Activated T-helper 1 cell treated with anti-CD3 and anti-CD28 coated beads, Interleukin-2, amount 50 U/mL, for 16 hours (primary cell): ENCODE results near the gene WDR90.
A peak's percentile ranks its signal among the peaks of the same experiment; 100 is the strongest.

Experiments used
- DNase-seq, 2 donors: peaks; one replicate each; pipeline ENCODE4 v3.0.0-alpha.2; 2020; ENCODE audit warnings: low read depth in 1 of 2, low spot score in 1 of 2

The WDR90 gene

GRCh38 chr16:637081-638018 is 11.8 kb upstream of the WDR90 start:
- peak; percentile 78 to 79 for DNase-seq

- no peak for DNase-seq
These were observed 11.1 kb upstream of the WDR90 start for GRCh38 chr16:638034-638543.

- DNase-seq = no peak
These were observed 10.3 kb upstream of the WDR90 start for GRCh38 chr16:638836-639235.

DNA sequence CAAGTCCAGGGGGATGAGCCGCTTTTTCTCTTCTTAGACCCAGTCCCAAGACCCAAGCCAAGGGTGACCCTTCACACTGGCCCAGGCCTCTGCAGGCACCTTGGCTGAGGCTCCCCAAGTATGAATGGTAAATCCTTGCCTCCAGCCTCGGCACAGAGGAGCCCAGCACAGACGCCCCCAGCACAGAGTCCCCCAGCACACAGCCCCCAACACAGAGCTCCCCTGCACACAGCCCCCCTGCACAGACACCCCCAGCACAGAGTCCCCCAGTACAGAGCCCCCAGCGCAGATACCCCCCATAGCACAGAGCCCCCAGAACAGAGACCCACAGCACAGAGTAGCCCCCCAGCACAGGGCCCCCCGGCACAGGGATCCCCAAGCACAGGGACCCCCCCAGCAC is 8.6 kb upstream of the WDR90 start:
- DNase-seq = no peak

DNA sequence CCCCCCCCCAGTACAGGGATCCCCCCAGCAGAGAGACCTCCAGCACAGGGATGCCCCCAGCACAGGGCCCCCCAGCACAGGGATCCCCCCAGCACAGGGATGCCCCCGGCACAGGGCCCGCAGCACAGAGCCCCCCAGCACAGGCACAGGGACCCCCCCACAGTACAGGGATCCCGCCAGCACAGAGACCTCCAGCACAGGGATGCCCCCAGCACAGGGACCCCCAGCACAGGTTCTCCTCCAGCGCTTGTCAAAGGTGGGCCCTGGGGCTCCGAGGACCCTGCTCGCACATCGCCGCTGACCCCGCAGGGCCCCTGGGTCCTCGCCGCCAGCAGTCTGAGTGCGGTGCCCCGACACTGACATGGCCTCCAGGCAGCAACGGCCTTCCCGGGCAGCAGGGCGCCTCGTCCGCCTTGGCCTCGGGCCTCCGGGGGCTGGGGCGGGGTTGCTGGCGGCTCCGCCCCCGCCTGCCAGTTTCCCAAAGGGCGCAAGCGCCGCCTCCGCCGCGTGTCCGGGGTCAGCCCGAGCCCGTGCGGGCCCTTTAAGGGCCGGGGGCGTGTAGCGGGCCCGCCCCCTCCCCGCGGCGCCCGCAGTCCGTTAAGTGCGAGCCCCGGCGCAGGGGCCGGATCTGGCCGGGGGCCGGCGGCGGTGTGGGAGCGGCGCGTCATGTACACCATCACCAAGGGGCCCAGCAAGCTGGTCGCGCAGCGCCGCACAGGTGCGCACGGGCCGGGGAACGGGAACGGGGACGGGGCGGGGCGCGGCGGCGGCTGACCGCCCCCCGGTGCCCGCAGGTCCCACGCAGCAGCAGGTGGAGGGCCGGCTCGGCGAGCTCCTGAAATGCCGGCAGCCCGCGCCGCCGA is 7.6 kb upstream of the WDR90 start, which contains the start of gene MCRIP2:
Gene MCRIP2, plus strand, starts transcription at position 503 of the 863 bp plus-strand sequence. Its CDS starts 164 bp downstream, at position 667.
- DNase-seq = peak in 1 of 2 donors; percentile 56

DNA sequence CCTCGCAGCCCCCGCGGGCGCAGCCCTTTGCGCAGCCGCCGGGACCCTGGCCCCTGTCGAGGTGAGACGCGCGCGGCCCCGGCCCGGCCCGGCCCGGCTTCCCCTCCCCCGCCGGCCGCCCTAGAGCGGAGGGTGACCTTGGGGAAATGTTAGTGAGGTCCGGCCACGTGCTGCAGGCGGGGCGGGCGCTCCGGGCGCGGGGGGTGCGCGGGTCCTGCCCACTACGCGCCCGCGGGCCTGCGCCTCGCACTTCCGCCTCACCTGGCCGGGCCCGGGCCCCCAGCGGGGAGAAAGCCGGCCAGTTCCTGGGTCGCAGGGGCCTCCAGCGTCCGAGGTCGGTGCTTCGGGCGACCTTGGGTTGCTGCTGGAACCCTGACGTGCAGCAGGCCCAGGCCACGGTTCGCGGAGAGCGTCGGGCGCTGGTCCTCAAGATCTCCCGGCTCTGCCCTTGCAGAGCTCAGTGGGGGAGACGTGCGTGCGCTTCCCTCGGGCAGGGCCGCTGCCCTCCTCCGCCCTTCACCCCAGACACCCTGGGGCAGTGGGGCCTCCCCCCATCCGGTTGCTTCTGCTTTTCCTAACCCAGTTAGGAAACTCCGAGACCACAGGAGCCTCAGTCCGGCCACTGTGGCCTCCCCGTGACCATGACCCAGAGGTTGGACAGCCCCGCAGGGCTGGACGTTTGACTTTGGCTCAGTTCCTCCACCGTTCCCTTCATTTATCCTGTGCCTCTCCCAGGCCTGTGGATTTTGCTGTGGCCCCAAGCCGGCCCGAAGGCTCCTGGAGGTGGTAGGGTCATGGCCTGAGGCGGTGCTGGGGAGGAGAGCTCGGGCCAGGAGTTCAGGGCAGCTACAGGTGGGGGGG is 6.7 kb upstream of the WDR90 start:
- no peak for DNase-seq

DNA sequence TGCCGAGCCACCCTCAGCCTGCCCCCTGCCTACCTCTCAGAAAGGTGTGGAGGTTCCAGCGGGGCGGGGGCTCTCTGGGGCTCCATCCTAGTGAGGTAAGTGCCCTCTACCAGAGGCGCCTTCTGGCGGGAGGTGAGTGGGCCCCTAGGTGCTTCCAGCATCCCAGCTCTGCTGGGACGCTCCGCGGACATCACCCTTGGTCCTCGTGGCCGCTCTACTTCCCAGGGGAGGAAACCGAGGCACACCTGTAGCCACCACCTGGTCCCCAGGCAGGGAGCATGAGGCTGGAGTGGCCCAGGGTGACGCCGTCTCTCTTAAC is 6.2 kb upstream of the WDR90 start:
- DNase-seq = no peak

GRCh38 chr16:644556-644955 is 4.6 kb upstream of the WDR90 start:
- DNase-seq = no peak

- DNase-seq = no peak
These were observed 3.1 kb upstream of the WDR90 start for GRCh38 chr16:645852-646678.

DNA sequence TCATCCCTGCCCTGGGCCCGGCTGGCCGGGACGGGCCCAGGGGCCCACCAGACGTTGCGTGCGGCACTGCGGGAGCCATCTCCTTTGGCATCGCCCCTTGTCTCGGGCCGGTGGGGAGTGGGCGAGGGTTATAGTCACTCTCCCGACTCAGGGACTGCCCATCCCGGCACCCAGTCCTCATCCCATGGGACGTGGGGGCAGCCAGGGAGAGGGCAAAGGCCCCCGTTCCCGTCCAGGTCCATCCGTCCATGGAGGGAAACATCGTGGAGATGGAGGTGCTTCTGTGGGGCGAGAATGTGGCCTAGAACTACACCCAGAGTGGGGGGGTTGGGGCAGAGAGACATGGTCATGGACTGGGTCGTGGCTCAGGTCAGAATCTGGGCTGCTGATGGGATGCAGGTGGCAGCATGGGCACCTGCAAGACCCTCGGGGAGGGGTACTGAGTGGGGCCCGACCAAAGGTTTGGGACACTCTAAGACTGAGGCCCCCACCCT is 2.4 kb upstream of the WDR90 start:
- DNase-seq = no peak

- no peak for DNase-seq
These were observed 1.8 kb upstream of the WDR90 start for GRCh38 chr16:647173-647902.

DNA sequence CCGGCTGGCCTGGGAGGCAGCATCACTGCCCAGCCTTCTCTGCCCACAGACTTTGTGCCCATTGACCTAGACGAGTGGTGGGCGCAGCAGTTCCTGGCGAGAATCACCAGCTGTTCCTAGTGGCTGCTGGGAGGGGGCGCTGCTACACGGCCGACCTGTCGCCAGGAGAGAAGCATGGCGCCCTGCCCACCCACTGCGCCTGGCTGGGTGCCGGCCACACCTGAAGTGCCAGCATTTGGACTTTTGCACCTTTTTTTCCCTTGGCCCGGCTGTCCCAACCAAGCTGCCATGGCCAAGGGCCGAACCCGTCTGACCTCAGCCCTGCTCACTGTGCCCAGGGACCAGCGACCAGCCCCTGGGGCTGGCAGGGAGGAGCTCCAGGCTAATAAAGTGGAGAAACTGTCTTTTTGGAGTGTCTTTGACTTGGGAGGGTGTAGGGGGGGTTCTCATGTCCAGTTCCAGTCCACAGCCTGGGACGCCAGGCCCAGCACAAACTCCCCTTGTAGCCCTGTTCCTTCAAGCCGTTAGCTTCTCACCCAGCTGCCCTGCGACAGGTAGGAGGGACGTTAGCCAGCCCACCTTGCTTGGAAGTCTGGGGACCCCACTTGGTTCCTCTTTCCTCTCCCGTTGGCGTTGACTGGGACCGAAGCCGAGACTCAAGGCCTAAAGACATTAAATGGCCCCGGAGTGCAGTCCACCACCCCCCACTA is 939 bp upstream of the WDR90 start:
- DNase-seq = no peak

GRCh38 chr16:649631-650030 is 466 bp downstream of the WDR90 start:
- no peak for DNase-seq

DNA sequence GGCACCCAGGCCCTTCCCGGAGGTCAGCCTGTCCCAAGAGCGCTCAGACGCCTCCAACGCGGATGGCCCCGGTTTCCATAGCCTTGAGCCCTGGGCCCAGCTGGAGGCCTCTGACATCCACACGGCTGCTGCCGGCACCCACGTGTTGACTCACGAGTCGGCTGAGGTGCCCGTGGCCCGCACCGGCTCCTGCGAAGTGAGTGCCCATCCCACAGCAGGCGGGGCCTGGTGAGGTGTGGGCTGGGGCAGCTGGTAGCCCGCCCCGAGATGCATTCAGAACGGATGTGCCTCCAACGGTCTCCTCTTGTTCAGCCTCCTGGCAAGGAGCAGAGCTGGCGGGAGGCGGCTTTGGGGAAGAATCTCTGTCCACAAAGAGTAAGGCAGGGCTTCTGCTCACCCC is 2.7 kb downstream of the WDR90 start:
- DNase-seq = no peak

DNA sequence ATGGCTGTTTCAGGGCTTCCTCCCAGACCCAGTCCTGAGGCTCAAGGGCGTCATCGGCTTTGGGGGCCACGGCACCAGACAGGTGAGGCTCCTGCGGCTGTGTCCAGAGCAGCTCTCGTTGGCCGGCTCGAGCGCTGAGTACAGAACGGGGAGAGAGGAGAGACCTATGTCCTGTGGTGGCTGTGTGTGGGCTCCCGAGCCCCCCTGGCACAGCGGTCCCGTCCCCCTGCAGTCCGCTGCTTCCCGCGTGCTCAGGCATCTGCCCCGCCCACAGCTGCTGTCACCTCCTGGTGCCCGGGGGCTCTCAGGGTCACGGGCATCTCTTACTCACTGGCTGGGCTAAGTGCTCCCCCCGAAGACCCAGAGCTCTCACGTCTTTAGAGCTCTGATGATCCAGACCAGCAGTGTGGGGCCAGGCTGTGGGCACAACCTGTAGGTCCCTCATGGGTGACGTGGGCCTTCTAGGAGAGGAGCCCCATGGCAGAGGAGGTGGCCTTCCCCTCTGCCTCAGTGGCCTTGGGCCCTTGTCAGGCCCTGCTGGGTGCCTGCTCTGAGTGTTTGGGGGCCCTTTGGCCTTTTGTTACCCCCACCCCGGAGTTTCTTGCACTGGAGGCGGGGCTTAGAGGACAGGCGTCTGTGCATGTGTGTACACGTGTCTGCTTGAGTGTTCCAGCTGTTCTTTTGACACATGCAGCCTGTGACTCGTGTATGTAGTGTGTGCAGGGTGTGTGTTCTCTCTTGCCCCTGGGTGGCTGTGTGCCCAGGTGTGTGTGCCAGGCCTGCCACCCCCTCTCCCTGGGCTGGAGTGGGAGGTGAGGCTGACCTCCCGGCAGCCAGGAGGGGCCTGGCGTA is 3.5 kb downstream of the WDR90 start:
- DNase-seq = no peak

DNA sequence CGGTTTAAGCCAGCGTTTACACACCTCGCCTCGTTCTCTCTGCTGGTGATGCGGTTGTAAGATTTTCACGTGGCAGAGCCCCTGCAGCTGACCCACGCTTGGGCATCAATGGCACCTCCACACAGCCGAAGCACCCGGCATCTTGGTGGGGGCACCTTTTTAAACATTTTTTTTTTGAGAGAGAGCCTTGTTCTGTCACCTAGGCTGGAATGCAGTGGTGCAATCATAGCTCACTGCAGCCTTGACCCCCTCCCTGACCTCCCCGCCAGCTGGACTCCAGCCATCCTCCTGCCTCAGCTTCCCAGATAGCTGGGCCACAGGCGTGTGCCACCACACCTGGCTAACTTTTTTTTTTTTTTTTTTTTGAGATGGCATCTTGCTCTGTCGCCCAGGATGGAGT is 4.9 kb downstream of the WDR90 start:
- no peak for DNase-seq

DNA sequence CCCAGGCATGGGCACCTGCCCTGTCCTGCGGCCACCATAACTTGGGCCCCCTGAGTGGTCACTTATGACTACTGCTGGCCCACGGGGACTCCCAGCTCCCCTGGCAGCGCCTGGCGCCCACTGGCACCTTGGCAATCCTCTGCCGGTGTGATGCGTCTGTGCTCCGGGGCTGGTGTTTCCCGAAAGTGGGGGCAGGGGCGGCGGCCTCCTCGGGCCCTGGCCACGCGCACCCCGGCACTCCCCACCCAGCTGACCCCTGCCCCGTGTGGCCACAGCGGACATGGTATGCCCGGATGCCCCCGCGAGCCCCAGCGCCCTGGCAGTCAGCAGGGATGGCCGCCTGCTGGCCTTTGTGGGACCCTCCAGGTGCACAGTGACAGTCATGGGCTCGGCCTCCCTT is 8.3 kb downstream of the WDR90 start:
- no peak for DNase-seq
